Measurements from ENCODE around the gene TEAD1.

TEAD1 gene

GRCh38 chr11:12755510-12756453, 81.6 kb downstream of the TEAD1 start:
- H3K4me2 ChIP-seq (ENCODE audit: low read depth, low read length) = no peak overlapping the region
- H3K27ac ChIP-seq (ENCODE audit: low read length) = no peak overlapping the region
- no peak for TF ChIP-seq CTCF (IDR thresholded peaks at IDR 0.05; ENCODE audit: low read length)
- TF ChIP-seq EZH2phosphoT487 (IDR thresholded peaks at IDR 0.05; ENCODE audit: low read length) = no peak
- TF ChIP-seq EZH2 (optimal IDR thresholded peaks at IDR 0.05; ENCODE audit: low read depth, low read length) = no peak
- no peaks in the 10 kb centered on the region for H3K36me3 ChIP-seq (replicated peaks; ENCODE audit: insufficient read depth, low read length)
- no peaks in the 10 kb centered on the region for H4K20me1 ChIP-seq (ENCODE audit: insufficient read depth, low read length)
- H2AFZ ChIP-seq (ENCODE audit: low read length) = no peak overlapping the region
- H3K4me3 ChIP-seq (ENCODE audit: low read length) = no peak overlapping the region
- peaks cover 92% of the 10 kb centered on the region for H3K79me2 ChIP-seq (ENCODE audit: low read length)
- H3K9me2 ChIP-seq (replicated peaks; ENCODE audit: insufficient read depth, low read length) = no peaks in the 10 kb centered on the region
- H3K27me3 ChIP-seq (replicated peaks; ENCODE audit: insufficient read depth, low read length) = no peaks in the 10 kb centered on the region
- no peaks in the 10 kb centered on the region for H3F3A ChIP-seq (ENCODE audit: insufficient read depth, low read length)
- no peak for DNase-seq
- H3K4me1 ChIP-seq (ENCODE audit: low read length) = peaks cover 8% of the 10 kb centered on the region
- H3K9ac ChIP-seq (ENCODE audit: low read length) = no peak overlapping the region
- H3K9me3 ChIP-seq (replicated peaks; ENCODE audit: insufficient read depth, low read length) = no peaks in the 10 kb centered on the region

DNA sequence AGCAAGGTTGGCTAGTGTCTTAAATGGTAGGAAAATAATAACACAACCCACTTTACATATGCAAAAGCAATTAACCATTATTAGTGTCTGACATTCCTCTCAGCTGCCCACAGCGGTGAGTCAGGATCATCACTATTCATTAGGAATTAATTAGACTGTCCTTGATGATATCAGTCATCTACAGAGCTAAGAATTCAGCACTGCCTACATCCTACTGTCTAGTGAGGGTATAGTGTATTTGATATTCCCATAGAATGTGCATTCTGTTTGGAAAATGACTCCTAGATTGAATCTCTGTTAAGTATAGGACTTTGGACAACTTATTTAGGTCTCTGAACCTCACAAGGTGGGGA, 82.2 kb downstream of the TEAD1 start:
- H3K27ac ChIP-seq (ENCODE audit: low read length) = no peak overlapping the region
- no peaks in the 10 kb centered on the region for H3K36me3 ChIP-seq (replicated peaks; ENCODE audit: insufficient read depth, low read length)
- no peaks in the 10 kb centered on the region for H3F3A ChIP-seq (ENCODE audit: insufficient read depth, low read length)
- peaks cover 8% of the 10 kb centered on the region for H3K4me1 ChIP-seq (ENCODE audit: low read length)
- H3K27me3 ChIP-seq (replicated peaks; ENCODE audit: insufficient read depth, low read length) = no peaks in the 10 kb centered on the region
- H3K9ac ChIP-seq (ENCODE audit: low read length) = no peak overlapping the region
- no peak overlapping the region for H3K4me3 ChIP-seq (ENCODE audit: low read length)
- DNase-seq = no peak
- H3K9me3 ChIP-seq (replicated peaks; ENCODE audit: insufficient read depth, low read length) = no peaks in the 10 kb centered on the region
- H3K9me2 ChIP-seq (replicated peaks; ENCODE audit: insufficient read depth, low read length) = no peaks in the 10 kb centered on the region
- no peak overlapping the region for H2AFZ ChIP-seq (ENCODE audit: low read length)
- no peaks in the 10 kb centered on the region for H4K20me1 ChIP-seq (ENCODE audit: insufficient read depth, low read length)
- peaks cover 92% of the 10 kb centered on the region for H3K79me2 ChIP-seq (ENCODE audit: low read length)
- TF ChIP-seq EZH2phosphoT487 (IDR thresholded peaks at IDR 0.05; ENCODE audit: low read length) (no peak), CTCF (IDR thresholded peaks at IDR 0.05; ENCODE audit: low read length) (no peak), EZH2 (optimal IDR thresholded peaks at IDR 0.05; ENCODE audit: low read depth, low read length) (no peak)
- no peak overlapping the region for H3K4me2 ChIP-seq (ENCODE audit: low read depth, low read length)

GRCh38 chr11:12756867-12757266, 82.6 kb downstream of the TEAD1 start:
- Histone ChIP-seq H3K27me3 (replicated peaks; ENCODE audit: insufficient read depth, low read length) (no peaks in the 10 kb centered on the region), H3K9me2 (replicated peaks; ENCODE audit: insufficient read depth, low read length) (no peaks in the 10 kb centered on the region), H3K4me3 (ENCODE audit: low read length) (no peak overlapping the region), H4K20me1 (ENCODE audit: insufficient read depth, low read length) (no peaks in the 10 kb centered on the region), H3K4me1 (ENCODE audit: low read length) (peaks cover 8% of the 10 kb centered on the region), H3K9ac (ENCODE audit: low read length) (no peak overlapping the region), H2AFZ (ENCODE audit: low read length) (no peak overlapping the region), H3K36me3 (replicated peaks; ENCODE audit: insufficient read depth, low read length) (no peaks in the 10 kb centered on the region), H3K79me2 (ENCODE audit: low read length) (peaks cover 92% of the 10 kb centered on the region), H3K4me2 (ENCODE audit: low read depth, low read length) (no peak overlapping the region), H3K27ac (ENCODE audit: low read length) (no peak overlapping the region), H3K9me3 (replicated peaks; ENCODE audit: insufficient read depth, low read length) (no peaks in the 10 kb centered on the region), H3F3A (ENCODE audit: insufficient read depth, low read length) (no peaks in the 10 kb centered on the region)
- no peak for DNase-seq
- TF ChIP-seq EZH2phosphoT487 (IDR thresholded peaks at IDR 0.05; ENCODE audit: low read length) (no peak), EZH2 (optimal IDR thresholded peaks at IDR 0.05; ENCODE audit: low read depth, low read length) (no peak), CTCF (IDR thresholded peaks at IDR 0.05; ENCODE audit: low read length) (no peak)
